GM21786 (cell line): ENCODE data around the gene USB1.
"Not testable (repeated sequence)": the region's sequence is repeated elsewhere in the genome, so short reads cannot be mapped to it uniquely, and the experiment has no call there.

Source experiments
- ATAC-seq: cut with Tn5 transposase; IDR thresholded peaks from one replicate; pipeline ENCODE4 v1.9.1; 2021; ENCODE audit not compliant: unreplicated experiment

Gene USB1

GRCh38 chr16:57994361-57994760 is 6.8 kb upstream of the USB1 start:
- ATAC-seq: no peak

GRCh38 chr16:57994778-57995177 is 6.4 kb upstream of the USB1 start:
- ATAC-seq: peak; percentile 59

- no peak for ATAC-seq
Measured at GRCh38 chr16:57995721-57996405, 5.3 kb upstream of the USB1 start.

GRCh38 chr16:57996406-57997175 is 4.6 kb upstream of the USB1 start:
- ATAC-seq: no peak

- no peak for ATAC-seq
Measured at GRCh38 chr16:57997176-57997527, 4.1 kb upstream of the USB1 start.

GRCh38 chr16:57997528-57998265 is 3.5 kb upstream of the USB1 start:
- no peak for ATAC-seq

GRCh38 chr16:57998486-57998885 is 2.7 kb upstream of the USB1 start:
- ATAC-seq: no peak

- ATAC-seq: no peak
Measured at GRCh38 chr16:57998992-57999365, 2.2 kb upstream of the USB1 start.

GRCh38 chr16:57999366-57999970 is 1.7 kb upstream of the USB1 start:
- no peak for ATAC-seq

GRCh38 chr16:57999971-58000705 is 1.1 kb upstream of the USB1 start, which contains the start of gene ZNF319:
TSS of gene ZNF319 (minus strand) at chr16:58000672. CDS start at chr16:57998265, 2,407 bp downstream.
- ATAC-seq: peak; percentile 15

GRCh38 chr16:58001781-58002415 is 691 bp downstream of the USB1 start:
- no peak for ATAC-seq

- ATAC-seq: no peak
Measured at GRCh38 chr16:58002416-58002800, 1.2 kb downstream of the USB1 start.

- no peak for ATAC-seq
Measured at GRCh38 chr16:58002936-58003335, 1.7 kb downstream of the USB1 start.

GRCh38 chr16:58004736-58005135 is 3.5 kb downstream of the USB1 start:
- ATAC-seq: not testable (repeated sequence)

GRCh38 chr16:58009856-58010416 is 8.7 kb downstream of the USB1 start:
- no peak for ATAC-seq

- ATAC-seq: no peak
Measured at GRCh38 chr16:58010886-58011285, 9.7 kb downstream of the USB1 start.

- no peak for ATAC-seq
Measured at GRCh38 chr16:58011652-58012051, 10.4 kb downstream of the USB1 start.

- no peak for ATAC-seq
Measured at GRCh38 chr16:58012481-58012880, 11.3 kb downstream of the USB1 start.

- no peak for ATAC-seq
Measured at GRCh38 chr16:58013201-58013956, 12.2 kb downstream of the USB1 start.
